HepG2 (cell line): ENCODE data around the gene TTC28. TPM values are rescaled to one million over a fixed set of nuclear protein-coding genes. Genes with fewer than 3 reads are reported as not detected.

ENCODE experiments used
- ATAC-seq: fragments of 200-7000 bp; cut with Tn5 transposase; 3 replicates; pipeline ENCODE4 v1.9.1; 2020; ENCODE audit warnings: mild to moderate bottlenecking, moderate library complexity
- BruUV-seq: library from RNA; stranded (reverse); fragments of 400-500 nt; replicated peaks from 2 replicates; lab custom pipeline; 2021; lab: Mats Ljungman, UMichigan
- CTCF ChIA-PET: fragments of 300-600 bp; formaldehyde crosslinking; extraction: SDS; loops from one replicate; lab custom pipeline; 2021; ENCODE audit warnings: low total read pairs, inconsistent platforms, low intra/inter-chr PET ratio; lab: Yijun Ruan, JAX
- POLR2A ChIA-PET: fragments of 350-600 bp; sonication (Branson Sonifier 250); formaldehyde crosslinking; loops from one replicate; lab custom pipeline; 2020; ENCODE audit warnings: antibody characterized with exemption, inconsistent platforms; lab: Yijun Ruan, JAX
- DNase-seq: peaks from one replicate; pipeline ENCODE4 v3.0.0-alpha.2; 2015; ENCODE audit warnings: low spot score
- FAIRE-seq: peaks from 3 replicates; lab custom pipeline; 2011; peaks lifted over from hg19 to GRCh38; lab: Jason Lieb, UNC
- H2AFZ ChIP-seq: one replicate; pipeline ENCODE4 v1.6.1; 2011; ENCODE audit warnings: low read length, inconsistent platforms
- H3K27ac ChIP-seq: fragments of 300-600 bp; 3 replicates; pipeline ENCODE4 v1.8.0; 2011; ENCODE audit warnings: mixed run types, mild to moderate bottlenecking, mixed read lengths, low read length, inconsistent platforms; ENCODE audit not compliant: insufficient read depth; ENCODE audit errors: extremely low read length
- H3K27me3 ChIP-seq, 2 experiments: fragments of 200-600 bp in 1 of 2; 2 replicates in 1 of 2; 3 replicates in 1 of 2; pipeline versions ENCODE4 v1.6.0 to v1.8.0; 2011; ENCODE audit warnings: low read length in 2 of 2, mild to moderate bottlenecking in 2 of 2, moderate library complexity in 2 of 2, inconsistent platforms in 1 of 2; ENCODE audit not compliant: insufficient read depth in 2 of 2, control insufficient read depth in 1 of 2
- H3K36me3 ChIP-seq, 2 experiments: fragments of 200-600 bp in 1 of 2; replicated peaks in 1 of 2; 2 replicates in 1 of 2; 3 replicates in 1 of 2; pipeline versions ENCODE4 v1.5.1 to v1.8.0; 2011; ENCODE audit warnings: low read length in 2 of 2, inconsistent platforms in 1 of 2; ENCODE audit not compliant: insufficient read depth in 2 of 2, control insufficient read depth in 1 of 2
- H3K4me1 ChIP-seq: 2 replicates; pipeline ENCODE4 v1.5.1; 2012; ENCODE audit warnings: low read length, inconsistent platforms; ENCODE audit not compliant: insufficient read depth
- H3K4me2 ChIP-seq: 2 replicates; pipeline ENCODE4 v1.6.0; 2011; ENCODE audit warnings: low read depth, low read length, inconsistent platforms
- H3K4me3 ChIP-seq, 3 experiments: fragments of 200-600 bp in 1 of 3; sonication (generic), shearing (Covaris generic) in 1 of 3; replicated peaks in 1 of 3; 2 replicates each; pipeline ENCODE4 v1.5.1; 2011 to 2016; ENCODE audit warnings: low read length in 3 of 3, inconsistent platforms in 2 of 3, low read depth in 2 of 3, mild to moderate bottlenecking in 2 of 3, control low read depth in 1 of 3, mixed read lengths in 1 of 3; ENCODE audit not compliant: insufficient read depth in 1 of 3
- H3K79me2 ChIP-seq: one replicate; pipeline ENCODE4 v1.6.1; 2011; ENCODE audit warnings: low read length, inconsistent platforms; ENCODE audit not compliant: insufficient read depth
- H3K9ac ChIP-seq: 2 replicates; pipeline ENCODE4 v1.6.0; 2011; ENCODE audit warnings: mild to moderate bottlenecking, low read depth, low read length, inconsistent platforms; ENCODE audit not compliant: insufficient read depth
- H3K9me3 ChIP-seq: 2 replicates; pipeline ENCODE4 v1.5.1; 2012; ENCODE audit warnings: mild to moderate bottlenecking, low read length
- H4K20me1 ChIP-seq: 2 replicates; pipeline ENCODE4 v1.6.0; 2011; ENCODE audit warnings: inconsistent platforms, mild to moderate bottlenecking, low read length, moderate library complexity; ENCODE audit not compliant: insufficient read depth
- BRD4 ChIP-seq: sonication (generic); formaldehyde crosslinking; IDR thresholded peaks from 2 replicates; pipeline ENCODE4 v1.4.0; 2020; ENCODE audit warnings: missing genetic modification reagents
- BRF2 ChIP-seq: sonication (generic); formaldehyde crosslinking; IDR thresholded peaks from 2 replicates; pipeline ENCODE4 v1.8.1; 2022; ENCODE audit warnings: mild to moderate bottlenecking, missing genetic modification reagents
- MED8 ChIP-seq: sonication (generic); formaldehyde crosslinking; IDR thresholded peaks from 2 replicates; pipeline ENCODE4 v1.8.1; 2023; ENCODE audit warnings: mild to moderate bottlenecking, missing genetic modification reagents; ENCODE audit not compliant: insufficient replicate concordance
- NCOA1 ChIP-seq: sonication (generic); formaldehyde crosslinking; IDR thresholded peaks from 2 replicates; pipeline ENCODE4 v1.9.0; 2021; ENCODE audit warnings: missing genetic modification reagents
- NCOA5 ChIP-seq: sonication (generic); formaldehyde crosslinking; IDR thresholded peaks from 2 replicates; pipeline ENCODE4 v1.4.0; 2020; ENCODE audit warnings: missing genetic modification reagents
- NR0B2 ChIP-seq: sonication (generic); formaldehyde crosslinking; IDR thresholded peaks from 2 replicates; pipeline ENCODE4 v1.4.0; 2020; ENCODE audit warnings: mild to moderate bottlenecking, missing genetic modification reagents
- NR2C2 ChIP-seq: sonication (generic); formaldehyde crosslinking; IDR thresholded peaks from 2 replicates; pipeline ENCODE4 v1.4.0; 2020; ENCODE audit warnings: missing genetic modification reagents, mild to moderate bottlenecking, moderate library complexity, borderline replicate concordance
- SETDB1 ChIP-seq: sonication (generic); formaldehyde crosslinking; IDR thresholded peaks from 2 replicates; pipeline ENCODE4 v1.5.1; 2020; ENCODE audit warnings: missing genetic modification reagents, mild to moderate bottlenecking, borderline replicate concordance
- SMAD1 ChIP-seq: sonication (generic); formaldehyde crosslinking; IDR thresholded peaks from 2 replicates; pipeline ENCODE4 v1.4.0; 2020; ENCODE audit warnings: missing genetic modification reagents, low read depth, mild to moderate bottlenecking, borderline replicate concordance
- SMAD9 ChIP-seq: sonication (generic); formaldehyde crosslinking; IDR thresholded peaks from 2 replicates; pipeline ENCODE4 v1.5.1; 2020; ENCODE audit warnings: mild to moderate bottlenecking, missing genetic modification reagents
- ZBTB43 ChIP-seq: sonication (generic); formaldehyde crosslinking; conservative IDR thresholded peaks from 2 replicates; pipeline ENCODE4 v1.4.0; 2020; ENCODE audit warnings: missing genetic modification reagents
- ZNF136 ChIP-seq: sonication (generic); formaldehyde crosslinking; IDR thresholded peaks from 2 replicates; pipeline ENCODE4 v1.8.1; 2022; ENCODE audit warnings: low read depth, mild to moderate bottlenecking, moderate library complexity, missing genetic modification reagents
- ZNF3 ChIP-seq: IDR thresholded peaks from 2 replicates; pipeline ENCODE4 v1.7.0; 2017; ENCODE audit warnings: inconsistent platforms
- ZNF331 ChIP-seq: sonication (generic); formaldehyde crosslinking; IDR thresholded peaks from 2 replicates; pipeline ENCODE4 v1.4.0; 2020; ENCODE audit warnings: missing genetic modification reagents
- ZNF383 ChIP-seq: sonication (generic); formaldehyde crosslinking; IDR thresholded peaks from 2 replicates; pipeline ENCODE4 v1.4.0; 2020; ENCODE audit warnings: missing genetic modification reagents, mild to moderate bottlenecking, borderline replicate concordance
- ZNF496 ChIP-seq: sonication (generic); formaldehyde crosslinking; IDR thresholded peaks from 2 replicates; pipeline ENCODE4 v1.8.1; 2023; ENCODE audit warnings: mild to moderate bottlenecking, moderate library complexity, missing genetic modification reagents; ENCODE audit not compliant: insufficient replicate concordance
- in situ Hi-C: cut with HindIII; loops from 2 replicates; pipeline ENCODE4 v1.10.0; 2017; ENCODE audit warnings: low pct_unique_long_range_greater_than_20kb; ENCODE audit not compliant: extremely low pct_ligation_motif_present
- intact Hi-C: fragments of 100-400 bp; cut with micrococcal nuclease; formaldehyde crosslinking; loops from one replicate; pipeline ENCODE4 v1.10.0; 2022; ENCODE audit not compliant: unreplicated experiment
- polyA plus RNA-seq, 8 experiments: library from polyadenylated mRNA; depleted of rRNA in 3 of 8; stranded (reverse) in 7 of 8; unstranded in 1 of 8; fragments of >200 nt; fragmentation: Illumina TruSeq in 4 of 8; extraction: Trizol in 4 of 8; gene quantifications; 2 replicates each; pipeline versions ENCODE4 v1.2.1 to v1.2.3, GENCODE V29; 2011 to 2016; ENCODE audit warnings: low read depth in 4 of 8, missing spikeins in 1 of 8, mixed read lengths in 1 of 8; ENCODE audit not compliant: insufficient read depth in 1 of 8
- total RNA-seq, 5 experiments: library from RNA; depleted of rRNA; stranded (reverse); fragments of >200 nt; fragmentation: Illumina TruSeq; extraction: Trizol; gene quantifications; 2 replicates each; pipeline ENCODE4 v1.2.3, GENCODE V29; 2016; ENCODE audit warnings: low read depth in 1 of 5
- TF ChIP-seq, protein P1 (sequence below): sonication (generic); formaldehyde crosslinking; IDR thresholded peaks from 2 replicates; pipeline ENCODE4 v1.8.1; 2023; ENCODE audit warnings: mild to moderate bottlenecking, inconsistent platforms, moderate library complexity, missing genetic modification reagents, borderline replicate concordance
- TF ChIP-seq, protein P2 (sequence below): fragments of 450-650 bp; IDR thresholded peaks from 2 replicates; pipeline ENCODE4 v1.6.1; 2017; ENCODE audit warnings: mild to moderate bottlenecking

TTC28 gene
- total and polyA plus RNA-seq, 2 of the 13 experiments (the other 11 are each of a cell fraction or from before 2014, with no cell fraction given), result 4.2 to 13.1 TPM

- peaks cover 23% of the 10 kb centered on the region for H3K4me1 ChIP-seq
- BruUV-seq, result no TSS peak
- no peak overlapping the region for H3K4me2 ChIP-seq
- no peak overlapping the region for H3K4me3 ChIP-seq
- no peaks in the 10 kb centered on the region for H3K79me2 ChIP-seq
- no peaks in the 10 kb centered on the region for H3K36me3 ChIP-seq
- no peak for FAIRE-seq
- POLR2A ChIA-PET, result no interaction called here
- DNase-seq, result no peak
- in situ Hi-C loops, result no loop called here
- no peak overlapping the region for H2AFZ ChIP-seq
- H3K27me3 ChIP-seq, result no peaks in the 10 kb centered on the region
- no peak overlapping the region for H3K27ac ChIP-seq
- intact Hi-C loops, result no loop called here
- no peak overlapping the region for H3K9ac ChIP-seq
- no peaks in the 10 kb centered on the region for H3K9me3 ChIP-seq
- no peak for ATAC-seq
- H4K20me1 ChIP-seq, result no peaks in the 10 kb centered on the region
- CTCF ChIA-PET, result no interaction called here
- no peak for TF ChIP-seq MED8 (CRISPR knock-in tag)
- TF ChIP-seq ZNF3 (CRISPR knock-in tag), result no peak
- TF ChIP-seq, protein P1, sequence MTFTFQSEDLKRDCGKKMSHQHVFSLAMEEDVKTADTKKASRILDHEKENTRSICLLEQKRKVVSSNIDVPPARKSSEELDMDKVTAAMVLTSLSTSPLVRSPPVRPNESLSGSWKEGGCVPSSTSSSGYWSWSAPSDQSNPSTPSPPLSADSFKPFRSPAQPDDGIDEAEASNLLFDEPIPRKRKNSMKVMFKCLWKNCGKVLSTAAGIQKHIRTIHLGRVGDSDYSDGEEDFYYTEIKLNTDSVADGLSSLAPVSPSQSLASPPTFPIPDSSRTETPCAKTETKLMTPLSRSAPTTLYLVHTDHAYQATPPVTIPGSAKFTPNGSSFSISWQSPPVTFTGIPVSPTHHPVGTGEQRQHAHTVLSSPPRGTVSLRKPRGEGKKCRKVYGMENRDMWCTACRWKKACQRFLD (CRISPR knock-in tag), result no peak
- TF ChIP-seq, protein P2, sequence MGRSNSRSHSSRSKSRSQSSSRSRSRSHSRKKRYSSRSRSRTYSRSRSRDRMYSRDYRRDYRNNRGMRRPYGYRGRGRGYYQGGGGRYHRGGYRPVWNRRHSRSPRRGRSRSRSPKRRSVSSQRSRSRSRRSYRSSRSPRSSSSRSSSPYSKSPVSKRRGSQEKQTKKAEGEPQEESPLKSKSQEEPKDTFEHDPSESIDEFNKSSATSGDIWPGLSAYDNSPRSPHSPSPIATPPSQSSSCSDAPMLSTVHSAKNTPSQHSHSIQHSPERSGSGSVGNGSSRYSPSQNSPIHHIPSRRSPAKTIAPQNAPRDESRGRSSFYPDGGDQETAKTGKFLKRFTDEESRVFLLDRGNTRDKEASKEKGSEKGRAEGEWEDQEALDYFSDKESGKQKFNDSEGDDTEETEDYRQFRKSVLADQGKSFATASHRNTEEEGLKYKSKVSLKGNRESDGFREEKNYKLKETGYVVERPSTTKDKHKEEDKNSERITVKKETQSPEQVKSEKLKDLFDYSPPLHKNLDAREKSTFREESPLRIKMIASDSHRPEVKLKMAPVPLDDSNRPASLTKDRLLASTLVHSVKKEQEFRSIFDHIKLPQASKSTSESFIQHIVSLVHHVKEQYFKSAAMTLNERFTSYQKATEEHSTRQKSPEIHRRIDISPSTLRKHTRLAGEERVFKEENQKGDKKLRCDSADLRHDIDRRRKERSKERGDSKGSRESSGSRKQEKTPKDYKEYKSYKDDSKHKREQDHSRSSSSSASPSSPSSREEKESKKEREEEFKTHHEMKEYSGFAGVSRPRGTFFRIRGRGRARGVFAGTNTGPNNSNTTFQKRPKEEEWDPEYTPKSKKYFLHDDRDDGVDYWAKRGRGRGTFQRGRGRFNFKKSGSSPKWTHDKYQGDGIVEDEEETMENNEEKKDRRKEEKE, result no peak
- no peak for TF ChIP-seq BRD4 (CRISPR knock-in tag)
- TF ChIP-seq ZNF383 (CRISPR knock-in tag), result no peak
- TF ChIP-seq SMAD9 (CRISPR knock-in tag), result no peak
- TF ChIP-seq ZNF136 (CRISPR knock-in tag), result no peak
- TF ChIP-seq SETDB1, result no peak
- TF ChIP-seq ZBTB43 (CRISPR knock-in tag), result no peak
- no peak for TF ChIP-seq NCOA1
- no peak for TF ChIP-seq ZNF331 (CRISPR knock-in tag)
- no peak for TF ChIP-seq NR0B2 (CRISPR knock-in tag)
- no peak for TF ChIP-seq ZNF496
- no peak for TF ChIP-seq SMAD1 (CRISPR knock-in tag)
- no peak for TF ChIP-seq BRF2 (CRISPR knock-in tag)
- TF ChIP-seq NCOA5 (CRISPR knock-in tag), result no peak
- no peak for TF ChIP-seq NR2C2 (CRISPR knock-in tag)
Measured at GRCh38 chr22:28247667-28248363, 431.8 kb downstream of the TTC28 start.
